Transverse colon (tissue), 4 donors: ENCODE results near the gene GLMP.

Source experiments
- CTCF ChIP-seq, 5 experiments: fragments of 200-600 bp in 3 of 5; fragments of 450-650 bp in 2 of 5; sonication (generic) in 3 of 5; IDR thresholded peaks; 1 replicate in 2 of 5; 2 replicates in 3 of 5; pipeline ENCODE4 v1.5.1; 2016 to 2017; ENCODE audit warnings: antibody characterized with exemption in 5 of 5, inconsistent platforms in 3 of 5, mild to moderate bottlenecking in 2 of 5, moderate library complexity in 1 of 5
- POLR2A ChIP-seq: fragments of 450-650 bp; IDR thresholded peaks from one replicate; pipeline ENCODE4 v1.6.1; 2016; ENCODE audit warnings: antibody characterized with exemption, mild to moderate bottlenecking, moderate library complexity
- POLR2AphosphoS5 ChIP-seq, 3 donors: sonication (generic); formaldehyde crosslinking; IDR thresholded peaks; one replicate each; pipeline ENCODE4 v1.6.1; 2016; ENCODE audit warnings: antibody characterized with exemption in 3 of 3

- TF ChIP-seq POLR2AphosphoS5 (IDR thresholded peaks at IDR 0.05) (no peak), POLR2A (no peak), CTCF (IDR thresholded peaks at IDR 0.05) (no peak)
Observed at GRCh38 chr1:156337888-156338179, 42.4 kb upstream of the GLMP start.
